Activated CD4-positive, alpha-beta T cell treated with anti-CD3 and anti-CD28 coated beads for 24 hours (primary cell): ENCODE results near the gene MIA3.
"Not testable (repeated sequence)": the region's sequence is repeated elsewhere in the genome, so short reads cannot be mapped to it uniquely, and the experiment has no call there.

Source experiments
- DNase-seq, 2 donors: peaks; one replicate each; pipeline ENCODE4 v3.0.0-alpha.2; 2020; ENCODE audit warnings: low read depth in 2 of 2

MIA3 gene

GRCh38 chr1:222618001-222618879, at the start of gene MIA3:
Gene MIA3, plus strand, starts transcription at chr1:222618097. Its CDS starts 14 bp downstream, at chr1:222618111.
- peak; percentile 18 to 60 for DNase-seq

GRCh38 chr1:222570837-222571236, 47.1 kb upstream of the MIA3 start:
- no peak for DNase-seq

DNA sequence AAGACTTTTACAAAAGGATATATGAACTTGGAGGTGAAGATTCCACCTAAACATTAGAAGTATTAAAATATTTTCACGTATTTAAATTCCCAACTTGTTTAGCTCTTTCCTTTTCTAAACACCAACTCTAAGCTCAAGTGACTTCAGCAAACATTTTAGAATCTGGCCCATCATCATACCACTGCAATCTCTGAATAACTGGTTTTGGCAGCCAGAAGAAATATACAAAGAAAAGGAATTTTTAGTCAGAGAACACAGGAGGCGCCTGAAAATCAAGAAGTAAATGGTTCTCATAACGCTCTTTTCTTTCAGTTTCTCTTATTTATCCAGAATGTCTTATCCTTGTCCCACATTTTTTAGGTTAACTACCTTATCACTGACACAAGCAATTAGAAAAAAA, 38.6 kb upstream of the MIA3 start:
- no peak for DNase-seq

DNA sequence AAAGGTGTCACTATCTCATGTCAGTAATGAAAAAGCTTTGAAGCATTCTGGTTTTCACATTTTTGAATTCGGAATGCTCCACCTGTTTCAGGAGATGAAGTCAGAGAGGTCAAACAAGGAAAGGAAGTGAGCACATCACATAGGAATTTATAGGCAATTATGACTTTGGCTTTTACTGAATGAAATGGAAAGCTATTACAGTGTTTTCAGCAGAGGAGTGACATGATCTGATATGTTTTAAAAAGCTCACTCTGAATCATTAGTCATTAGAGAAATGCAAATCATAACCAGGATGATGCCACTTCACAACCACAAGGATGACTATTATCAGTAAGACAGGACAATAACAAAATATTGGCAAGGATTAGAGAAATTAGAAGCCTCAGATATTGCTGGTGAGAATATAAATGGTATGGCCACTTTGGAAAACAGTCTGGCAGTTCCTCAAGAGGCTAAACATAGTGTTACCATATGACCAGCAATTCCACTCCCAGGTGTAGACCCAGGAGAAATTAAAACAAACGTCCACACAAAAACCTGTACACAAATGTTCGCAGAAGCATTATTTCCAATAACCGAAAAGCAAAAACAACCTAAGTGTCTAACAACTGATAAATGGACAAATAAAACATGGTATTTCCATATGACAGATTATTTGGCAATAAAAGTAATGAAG, 35.7 kb upstream of the MIA3 start:
- DNase-seq, result no peak

GRCh38 chr1:222583079-222583478, 34.8 kb upstream of the MIA3 start:
- no peak for DNase-seq

DNA sequence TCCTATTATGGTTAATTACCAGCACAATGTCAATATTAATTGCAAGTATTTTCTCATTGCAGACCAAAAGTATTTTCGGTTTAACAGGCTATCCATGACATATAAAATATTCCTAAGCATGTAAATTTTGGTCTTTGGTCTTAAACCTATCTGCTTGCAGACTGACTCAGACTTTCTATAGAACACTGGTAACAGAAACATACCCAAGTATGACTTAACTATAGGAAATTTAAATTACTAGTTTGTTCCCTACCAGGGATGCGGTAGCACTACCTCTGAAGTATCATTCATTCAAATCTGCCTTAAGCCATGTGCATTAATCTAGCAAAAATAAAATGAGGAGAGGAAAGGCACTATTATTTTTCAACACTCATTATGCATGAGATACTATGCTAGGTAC, 31.1 kb upstream of the MIA3 start:
- DNase-seq, result no peak

- no peak for DNase-seq
Observed at GRCh38 chr1:222588135-222588534, 29.8 kb upstream of the MIA3 start.

GRCh38 chr1:222589462-222590302, 28.2 kb upstream of the MIA3 start, which contains the start of gene TAF1A:
Gene TAF1A, minus strand, starts transcription at chr1:222589933.
- peak; percentile 70 to 75 for DNase-seq

GRCh38 chr1:222592171-222592570, 25.7 kb upstream of the MIA3 start:
- no peak for DNase-seq

GRCh38 chr1:222594789-222595188, 23.1 kb upstream of the MIA3 start:
- no peak for DNase-seq

GRCh38 chr1:222596696-222597095, 21.2 kb upstream of the MIA3 start:
- DNase-seq, result no peak

DNA sequence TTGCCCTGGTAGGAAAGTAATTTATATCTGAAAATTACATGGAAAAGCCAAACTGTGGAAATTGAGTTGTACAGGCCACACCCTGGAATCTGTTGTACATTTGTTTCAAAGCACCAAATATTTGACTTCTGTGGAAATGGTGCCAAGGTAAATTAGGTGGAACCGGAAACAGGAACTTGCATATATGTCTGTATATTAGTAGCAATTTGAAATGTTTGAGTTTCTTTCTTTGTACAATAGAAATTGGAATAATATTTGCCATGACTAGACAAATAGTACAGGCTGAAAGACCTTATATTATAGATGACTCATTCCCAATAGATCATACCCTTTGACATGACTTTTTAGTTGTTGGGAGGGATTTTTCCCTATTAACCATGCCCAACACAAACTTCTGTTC, 17.6 kb upstream of the MIA3 start:
- DNase-seq, result no peak

DNA sequence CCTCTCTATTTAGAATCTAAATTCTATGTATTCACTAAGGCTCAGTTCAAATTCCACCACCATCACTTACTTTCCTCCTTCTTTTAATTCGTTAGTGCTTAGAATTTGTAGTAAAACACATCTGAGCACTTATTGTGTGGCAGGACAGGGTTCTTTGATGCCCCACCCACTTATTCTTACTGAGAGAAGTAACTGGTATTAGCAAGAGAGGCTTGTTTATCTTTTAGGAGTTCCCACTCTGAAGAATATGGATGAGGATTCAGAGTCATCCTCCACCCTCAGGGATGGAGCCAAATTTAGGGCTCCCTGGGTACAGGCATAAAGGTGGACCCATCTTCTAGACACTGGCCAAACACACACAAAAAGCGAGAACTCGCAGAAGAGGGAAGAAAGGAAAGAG, 16.6 kb upstream of the MIA3 start:
- DNase-seq, result no peak

DNA sequence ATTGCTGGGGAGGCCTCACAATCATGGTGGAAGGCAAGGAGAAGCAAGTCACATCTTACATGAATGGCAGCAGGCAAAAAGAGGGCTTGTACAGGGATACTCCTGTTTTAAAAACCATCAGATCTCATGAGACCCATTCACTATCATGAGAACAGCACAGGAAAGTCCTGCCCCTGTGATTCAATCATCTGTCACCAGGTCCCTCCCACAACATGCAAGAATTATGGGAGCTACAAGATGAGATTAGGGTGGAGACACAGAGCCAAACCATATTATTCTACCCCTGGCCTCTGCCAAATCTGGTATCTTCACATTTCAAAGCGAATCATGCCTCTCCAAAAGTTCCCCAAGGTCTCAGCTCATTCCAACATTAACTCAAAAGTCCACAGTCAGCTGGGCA, 11.1 kb upstream of the MIA3 start:
- DNase-seq, result no peak

- DNase-seq, result not testable (repeated sequence)
Observed at GRCh38 chr1:222609111-222609510, 8.8 kb upstream of the MIA3 start.

DNA sequence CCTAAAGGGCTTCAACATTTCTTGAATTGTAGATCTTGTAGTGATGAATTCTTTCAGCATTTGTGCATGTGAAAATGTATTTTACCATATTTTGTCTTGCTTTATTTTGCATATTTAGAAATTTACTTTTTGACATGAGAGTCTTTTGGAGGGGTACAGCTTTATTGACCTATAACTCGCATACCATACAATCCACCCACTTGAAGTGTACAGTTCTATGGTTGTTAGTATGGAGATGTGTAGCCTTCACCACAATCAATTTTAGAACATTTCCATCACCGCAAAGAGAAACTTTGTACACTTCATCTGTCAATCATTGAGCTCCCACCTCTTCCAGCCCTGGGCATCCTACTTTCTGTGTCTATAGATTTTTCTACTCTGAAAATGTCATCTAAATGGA, 7.2 kb upstream of the MIA3 start:
- no peak for DNase-seq

- DNase-seq, result no peak
Observed at GRCh38 chr1:222613627-222614026, 4.3 kb upstream of the MIA3 start.

GRCh38 chr1:222616525-222616924, 1.4 kb upstream of the MIA3 start:
- no peak for DNase-seq

GRCh38 chr1:222617367-222617951, 438 bp upstream of the MIA3 start:
- DNase-seq, result peak; percentile 78 to 82

DNA sequence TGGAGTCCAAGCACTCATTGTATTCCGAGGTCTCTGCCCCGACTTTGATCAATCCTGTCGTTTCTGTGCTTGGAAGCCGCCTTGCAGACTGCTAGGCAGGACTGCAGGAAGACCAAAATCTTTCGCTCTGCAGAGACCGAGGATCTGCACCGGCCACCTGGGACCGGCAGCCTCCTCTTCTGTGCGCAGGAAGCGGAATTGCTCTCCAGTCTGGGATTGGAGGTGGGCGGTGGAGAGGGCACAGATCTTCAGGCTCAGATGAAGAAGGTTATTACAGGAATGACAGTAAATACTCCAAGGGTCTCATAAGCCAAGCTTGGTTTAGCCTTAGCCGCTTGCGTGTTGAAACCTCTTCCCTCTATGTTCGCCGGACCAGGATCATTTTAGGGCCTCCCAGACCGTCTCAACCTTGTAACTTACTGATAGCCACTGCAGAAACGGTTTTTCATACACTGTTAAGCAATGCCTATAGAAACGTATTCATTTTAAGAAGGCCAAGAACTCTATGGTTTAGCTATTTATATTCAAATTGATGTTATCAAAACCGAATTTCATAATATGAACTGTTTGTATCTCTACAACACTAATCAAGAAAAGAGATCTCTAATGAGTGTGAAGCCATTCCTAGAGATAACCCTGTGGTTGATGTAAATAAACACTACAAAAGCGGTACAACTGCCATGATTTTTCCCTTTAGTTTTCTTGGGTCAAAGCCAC, 1.1 kb downstream of the MIA3 start:
- peak in 1 of 2 donors; percentile 5 for DNase-seq

GRCh38 chr1:222620566-222620965, 2.7 kb downstream of the MIA3 start:
- no peak for DNase-seq
